Measurements from ENCODE around the gene C12orf43.

C12orf43 gene

GRCh38 chr12:120978296-120979219, 37.7 kb downstream of the C12orf43 start, which contains the start of gene HNF1A:
Gene HNF1A, plus strand, starts transcription at chr12:120978543. Its CDS starts 226 bp downstream, at chr12:120978769.
- no peak for DNase-seq

DNA sequence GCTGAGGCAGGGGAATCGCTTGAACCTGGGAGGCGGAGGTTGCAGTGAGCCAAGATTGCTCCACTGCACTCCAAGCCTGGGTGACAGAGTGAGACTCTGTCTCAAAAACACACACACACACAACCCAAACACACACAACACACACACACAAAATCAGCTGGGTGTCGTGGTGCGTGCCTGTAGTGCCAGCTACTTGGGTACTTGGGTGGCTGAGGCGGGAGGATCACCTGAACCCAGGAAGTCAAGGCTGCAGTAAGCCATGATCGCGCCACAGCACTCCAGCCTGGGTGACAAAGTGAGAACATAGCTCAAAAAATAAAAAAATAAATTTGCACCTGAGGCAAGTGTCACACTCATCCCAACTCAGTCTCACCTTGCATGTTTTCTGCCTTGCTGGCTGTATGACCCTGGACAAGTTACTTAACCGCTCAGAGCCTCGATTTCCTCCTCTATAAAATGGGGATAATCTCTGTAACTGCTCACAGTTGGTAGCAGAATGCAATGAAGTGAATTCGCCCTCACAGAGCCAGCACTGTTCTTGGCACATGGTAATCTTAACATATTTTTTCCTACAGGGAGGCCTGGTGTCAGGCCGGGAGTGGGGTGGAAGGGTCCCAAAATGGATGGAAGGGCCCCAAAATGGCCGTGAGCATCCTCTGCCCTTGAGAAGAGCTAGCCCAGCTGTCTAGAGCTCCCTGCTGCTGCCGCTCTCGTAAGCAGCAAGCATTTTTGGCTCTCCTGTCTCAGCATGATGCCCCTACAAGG, 38.6 kb downstream of the C12orf43 start:
- no peak for DNase-seq

DNA sequence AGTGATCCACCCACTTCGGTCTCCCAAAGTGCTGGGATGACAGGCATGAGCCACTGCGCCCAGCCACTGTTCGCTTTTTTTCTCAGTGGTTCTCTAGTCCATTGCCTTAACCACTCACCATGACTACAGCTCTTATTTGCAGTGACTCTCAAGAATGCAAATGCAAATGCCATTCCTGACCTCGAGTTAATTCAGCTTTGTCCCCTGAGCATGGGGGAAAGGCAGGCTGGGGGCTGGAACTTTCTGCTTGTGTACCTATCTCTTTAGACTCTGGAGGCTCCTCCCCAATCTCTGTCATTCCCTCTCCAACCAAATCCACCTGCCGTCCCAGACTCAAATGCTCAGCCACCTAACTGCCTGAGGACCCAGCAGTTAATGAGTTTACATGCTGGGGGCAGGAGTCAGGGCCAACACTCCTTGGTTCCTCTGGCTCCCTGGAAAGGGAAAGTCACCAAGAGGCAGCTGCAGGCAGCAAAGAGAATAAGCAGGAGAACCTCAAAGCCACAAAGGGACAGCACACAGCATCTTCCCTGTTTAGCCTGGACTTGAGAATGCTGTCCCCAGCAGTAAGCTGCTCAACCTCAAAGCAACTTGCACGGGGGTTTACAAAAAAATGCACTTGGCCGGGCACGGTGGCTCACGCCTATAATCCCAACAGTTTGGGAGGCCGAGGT, 43.3 kb downstream of the C12orf43 start:
- peak in 3 of 14 donors; percentile 6 to 13 (median 10) for DNase-seq

- DNase-seq: peak in 3 of 14 donors; percentile 2 to 38 (median 24)
These were observed 44.7 kb downstream of the C12orf43 start for GRCh38 chr12:120971299-120972180.

DNA sequence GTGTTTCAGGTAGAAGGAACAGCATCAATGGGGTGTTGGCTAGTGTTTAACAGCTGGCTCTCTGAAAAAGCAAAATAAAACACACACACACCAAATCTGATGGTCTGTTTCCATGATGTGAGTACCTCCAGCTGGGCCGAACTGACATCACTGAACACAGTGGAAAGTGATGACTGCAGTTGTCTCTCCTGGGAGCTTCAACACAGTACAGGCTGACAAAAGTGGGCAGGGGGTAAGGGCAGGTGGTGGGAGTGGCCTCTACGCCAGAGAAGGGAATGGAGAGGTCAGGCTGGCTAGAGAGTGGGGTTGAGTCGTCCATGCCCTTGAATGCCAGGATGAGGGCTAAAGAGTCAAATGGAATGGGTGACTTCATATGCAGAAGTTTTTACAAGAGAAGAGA, 46.0 kb downstream of the C12orf43 start:
- DNase-seq: no peak

GRCh38 chr12:120965534-120966091, 50.7 kb downstream of the C12orf43 start:
- no peak for DNase-seq

DNA sequence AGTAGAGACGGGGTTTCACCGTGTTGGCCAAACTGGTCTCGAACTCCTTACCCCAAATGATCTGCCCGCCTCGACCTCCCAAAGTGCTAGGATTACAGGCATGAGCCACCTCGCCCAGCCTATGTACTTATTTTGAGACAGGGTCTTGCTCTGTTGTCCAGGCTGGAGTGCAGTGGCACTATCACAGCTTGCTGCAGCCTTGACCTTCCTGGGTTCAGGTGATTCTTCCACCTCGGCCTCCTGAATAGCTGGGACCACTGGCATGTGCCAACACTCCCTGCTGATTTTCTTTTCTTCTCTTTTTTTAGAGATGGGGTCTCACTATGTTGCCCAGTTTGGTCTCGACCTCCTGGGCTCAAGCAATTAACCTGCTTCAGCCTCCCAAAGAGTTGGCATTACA, 52.0 kb downstream of the C12orf43 start:
- no peak for DNase-seq

- no peak for DNase-seq
These were observed 53.7 kb downstream of the C12orf43 start for GRCh38 chr12:120962532-120963020.

DNA sequence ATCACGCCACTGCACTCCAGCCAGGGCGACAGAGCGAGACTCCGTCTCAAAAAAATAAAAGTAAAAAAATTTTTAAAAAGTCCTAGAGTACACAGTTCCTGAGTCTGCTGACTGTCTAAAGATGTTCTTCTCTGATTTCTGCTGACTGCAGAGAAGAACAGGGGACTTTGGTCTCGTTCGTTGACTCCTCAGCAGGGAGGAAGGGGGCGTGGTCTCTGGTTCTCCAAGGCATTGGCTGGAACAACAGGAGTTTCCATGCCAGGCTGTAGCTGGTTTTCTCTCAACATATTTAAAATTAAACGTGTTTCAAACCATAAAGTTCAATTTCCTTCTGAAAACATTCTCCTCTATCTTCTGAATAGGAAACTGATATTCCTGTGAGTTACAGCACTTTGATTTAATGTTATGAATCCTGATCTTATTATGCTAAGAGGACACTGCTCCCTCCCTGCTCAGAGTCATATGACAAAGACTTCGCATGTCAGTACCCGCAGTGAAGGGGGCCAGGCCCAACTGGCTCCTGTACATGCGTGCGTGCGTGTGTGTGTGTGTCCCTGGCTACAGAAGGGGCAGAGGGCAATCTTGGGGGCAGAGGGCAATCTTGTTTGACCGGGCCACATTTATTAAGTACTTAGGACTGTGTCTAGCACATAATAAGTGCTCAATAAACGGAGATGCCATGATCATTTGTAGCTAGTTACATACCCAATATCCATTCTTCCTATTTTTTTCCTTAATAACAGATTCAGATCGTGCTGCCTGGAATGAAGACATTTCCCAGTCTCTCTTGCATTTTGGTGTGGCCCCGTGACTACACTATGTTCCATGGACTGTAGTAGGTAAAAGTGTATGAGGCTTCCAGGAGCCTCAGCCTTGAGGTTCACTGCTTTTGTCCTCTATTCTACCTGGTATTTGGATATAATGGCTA, 54.4 kb downstream of the C12orf43 start:
- DNase-seq: no peak

- no peak for DNase-seq
These were observed 55.6 kb downstream of the C12orf43 start for GRCh38 chr12:120960657-120961056.

GRCh38 chr12:120959111-120959878, 57.0 kb downstream of the C12orf43 start:
- DNase-seq: no peak

GRCh38 chr12:120956579-120957300, 59.5 kb downstream of the C12orf43 start:
- no peak for DNase-seq

- DNase-seq: no peak
These were observed 61.1 kb downstream of the C12orf43 start for GRCh38 chr12:120955232-120955631.

GRCh38 chr12:120950807-120951206, 65.5 kb downstream of the C12orf43 start:
- DNase-seq: no peak

All from C1 segment of cervical spinal cord (tissue), 14 donors.